GM12875 (cell line): ENCODE data around the gene NFIC.
"Not testable (repeated sequence)": the region's sequence is repeated elsewhere in the genome, so short reads cannot be mapped to it uniquely, and the experiment has no call there.

Experiments
- H3K4me3 ChIP-seq: one replicate; pipeline ENCODE4 v1.5.1; 2011; ENCODE audit warnings: low read depth, low read length, control low read depth
- TF ChIP-seq, protein P1 (sequence below): IDR thresholded peaks from 2 replicates; pipeline ENCODE4 v1.5.1; 2011; ENCODE audit warnings: low read depth, mild to moderate bottlenecking, control low read depth, inconsistent platforms, low read length, moderate library complexity, borderline replicate concordance; ENCODE audit not compliant: insufficient read depth

Gene NFIC

DNA sequence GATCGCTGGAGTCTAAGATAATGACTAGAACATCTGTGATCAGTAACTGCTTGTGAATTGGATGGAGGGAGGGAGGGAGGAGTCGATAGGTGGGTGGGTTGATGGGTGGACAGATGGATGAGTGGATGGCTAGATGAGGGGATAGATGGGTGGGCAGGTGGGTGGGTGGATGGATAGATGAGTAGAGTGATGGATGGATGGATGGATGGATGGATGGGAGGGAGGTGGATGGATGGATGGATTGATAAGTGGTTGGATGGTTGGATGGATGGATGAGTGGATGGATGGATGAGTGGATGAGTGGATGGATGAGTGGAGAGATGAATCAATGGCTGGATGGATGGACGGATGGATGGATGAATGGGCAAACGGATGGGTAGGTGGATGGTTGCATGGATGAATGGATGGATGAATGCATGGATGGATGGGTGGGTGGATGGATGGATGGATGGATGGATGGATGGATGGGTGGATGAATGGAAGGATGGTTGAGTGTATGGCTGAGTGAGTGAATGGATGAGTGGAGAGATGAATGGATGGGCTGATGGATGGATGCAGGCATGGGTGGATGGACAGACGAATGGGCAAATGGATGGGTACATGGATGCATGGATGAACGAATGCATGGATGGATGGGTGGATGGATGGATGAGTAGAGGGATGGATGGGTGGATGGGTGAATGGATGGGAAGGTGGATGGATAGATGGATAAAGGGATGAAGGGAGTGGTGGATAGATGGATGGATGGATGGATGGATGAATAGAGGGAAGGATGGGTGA is 44.0 kb upstream of the NFIC start:
- H3K4me3 ChIP-seq = no peak overlapping the region
- TF ChIP-seq, protein P1, sequence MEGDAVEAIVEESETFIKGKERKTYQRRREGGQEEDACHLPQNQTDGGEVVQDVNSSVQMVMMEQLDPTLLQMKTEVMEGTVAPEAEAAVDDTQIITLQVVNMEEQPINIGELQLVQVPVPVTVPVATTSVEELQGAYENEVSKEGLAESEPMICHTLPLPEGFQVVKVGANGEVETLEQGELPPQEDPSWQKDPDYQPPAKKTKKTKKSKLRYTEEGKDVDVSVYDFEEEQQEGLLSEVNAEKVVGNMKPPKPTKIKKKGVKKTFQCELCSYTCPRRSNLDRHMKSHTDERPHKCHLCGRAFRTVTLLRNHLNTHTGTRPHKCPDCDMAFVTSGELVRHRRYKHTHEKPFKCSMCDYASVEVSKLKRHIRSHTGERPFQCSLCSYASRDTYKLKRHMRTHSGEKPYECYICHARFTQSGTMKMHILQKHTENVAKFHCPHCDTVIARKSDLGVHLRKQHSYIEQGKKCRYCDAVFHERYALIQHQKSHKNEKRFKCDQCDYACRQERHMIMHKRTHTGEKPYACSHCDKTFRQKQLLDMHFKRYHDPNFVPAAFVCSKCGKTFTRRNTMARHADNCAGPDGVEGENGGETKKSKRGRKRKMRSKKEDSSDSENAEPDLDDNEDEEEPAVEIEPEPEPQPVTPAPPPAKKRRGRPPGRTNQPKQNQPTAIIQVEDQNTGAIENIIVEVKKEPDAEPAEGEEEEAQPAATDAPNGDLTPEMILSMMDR = no peak

DNA sequence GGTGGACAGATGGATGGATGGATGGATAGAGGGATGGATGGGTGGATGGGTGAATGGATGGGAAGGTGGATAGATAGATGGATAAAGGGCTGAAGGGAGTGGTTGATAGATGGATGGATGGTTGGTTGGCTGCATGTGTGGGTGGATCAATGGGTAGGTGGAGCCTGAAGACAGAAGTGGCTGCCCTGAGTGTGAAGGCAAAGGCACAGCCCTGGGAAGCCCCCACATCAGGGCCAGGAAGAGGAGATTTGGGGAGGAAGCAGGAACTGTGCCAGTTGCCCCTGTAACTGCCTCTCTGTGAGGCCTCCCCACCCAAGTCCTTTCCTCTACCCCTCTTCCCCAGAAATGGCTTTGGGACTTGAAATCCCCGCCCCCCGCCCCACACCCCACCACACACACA is 43.4 kb upstream of the NFIC start:
- TF ChIP-seq, protein P1 = no peak
- no peak overlapping the region for H3K4me3 ChIP-seq

DNA sequence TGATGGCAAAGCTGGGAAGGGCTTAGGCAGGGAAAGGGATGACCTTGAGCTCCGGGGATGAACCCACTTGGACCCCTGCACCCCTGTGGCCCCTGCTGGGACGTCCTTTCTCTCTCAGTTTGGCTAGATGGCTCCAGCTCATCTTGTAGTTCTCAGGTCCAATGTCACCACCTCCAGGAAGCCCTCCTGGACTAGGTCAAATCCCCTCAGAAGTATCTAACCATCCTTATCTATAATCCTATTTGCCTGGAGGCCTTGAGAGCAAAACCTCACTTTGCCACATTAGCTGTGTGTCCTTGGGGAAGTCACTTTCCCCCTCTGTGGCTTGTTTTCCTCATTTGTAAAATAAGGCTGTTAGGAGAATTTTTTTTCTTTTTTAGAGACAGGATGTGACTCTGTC is 42.7 kb upstream of the NFIC start:
- no peak overlapping the region for H3K4me3 ChIP-seq
- TF ChIP-seq, protein P1 = no peak

DNA sequence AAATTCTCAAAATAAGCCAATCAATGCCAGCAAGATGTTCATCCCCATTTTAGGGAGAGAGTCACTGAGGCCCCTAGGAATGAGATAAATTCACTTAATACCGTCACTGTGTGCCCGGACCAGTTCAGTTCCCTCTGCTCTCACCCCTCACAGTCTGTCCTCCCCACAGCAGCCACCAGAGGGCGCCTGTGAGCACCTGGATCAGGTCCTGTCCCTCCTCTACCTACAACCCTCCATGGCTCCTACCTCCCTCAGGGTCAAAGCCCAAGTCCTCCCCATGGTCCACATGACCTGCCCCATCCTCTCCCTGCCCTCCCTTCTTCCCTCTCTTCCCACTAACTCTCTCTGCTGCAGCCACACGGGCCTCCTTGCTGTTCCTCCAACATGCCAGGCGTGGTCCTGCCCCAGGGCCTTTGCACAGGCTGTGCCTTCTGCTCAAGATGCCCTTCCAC is 42.0 kb upstream of the NFIC start:
- TF ChIP-seq, protein P1 = peak; percentile 88
- H3K4me3 ChIP-seq = no peak overlapping the region

DNA sequence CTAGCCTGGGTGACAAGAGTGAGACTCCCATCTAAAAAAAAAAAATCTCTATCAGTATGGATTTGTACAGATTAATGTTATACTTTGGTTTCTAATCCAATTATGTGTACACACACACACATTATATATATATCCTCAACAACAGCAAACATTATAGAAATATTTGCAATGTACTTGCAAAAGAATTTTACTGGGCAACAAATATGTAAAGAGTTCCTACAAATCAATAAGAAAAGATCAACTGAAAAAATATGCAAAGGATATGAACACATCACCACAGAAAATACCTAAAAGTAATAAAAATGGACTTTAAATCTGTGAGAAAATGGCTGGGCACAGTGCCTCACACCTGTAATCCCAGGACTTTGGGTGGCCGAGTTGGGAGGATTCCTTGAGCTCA is 40.9 kb upstream of the NFIC start:
- no peak overlapping the region for H3K4me3 ChIP-seq
- TF ChIP-seq, protein P1 = no peak

DNA sequence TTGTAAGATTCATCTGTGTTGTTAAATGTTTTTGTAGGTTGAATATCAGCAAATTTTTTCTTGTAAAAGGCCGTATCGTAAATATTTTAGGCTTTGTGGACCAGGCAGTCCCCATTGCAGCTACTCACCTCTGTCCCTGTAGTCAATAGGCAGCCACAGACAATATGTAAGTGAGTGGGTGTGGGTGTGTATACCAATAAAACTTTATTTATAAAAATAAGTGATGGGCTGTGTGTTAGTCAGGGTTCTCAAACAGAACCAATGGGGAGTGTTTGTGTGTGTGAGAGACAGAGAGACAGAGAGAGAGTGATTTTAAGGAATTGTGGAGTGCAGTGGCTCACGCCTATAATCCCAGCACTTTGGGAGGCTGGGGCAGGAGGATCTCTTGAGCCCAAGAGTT is 37.6 kb upstream of the NFIC start:
- H3K4me3 ChIP-seq = no peak overlapping the region
- TF ChIP-seq, protein P1 = no peak

DNA sequence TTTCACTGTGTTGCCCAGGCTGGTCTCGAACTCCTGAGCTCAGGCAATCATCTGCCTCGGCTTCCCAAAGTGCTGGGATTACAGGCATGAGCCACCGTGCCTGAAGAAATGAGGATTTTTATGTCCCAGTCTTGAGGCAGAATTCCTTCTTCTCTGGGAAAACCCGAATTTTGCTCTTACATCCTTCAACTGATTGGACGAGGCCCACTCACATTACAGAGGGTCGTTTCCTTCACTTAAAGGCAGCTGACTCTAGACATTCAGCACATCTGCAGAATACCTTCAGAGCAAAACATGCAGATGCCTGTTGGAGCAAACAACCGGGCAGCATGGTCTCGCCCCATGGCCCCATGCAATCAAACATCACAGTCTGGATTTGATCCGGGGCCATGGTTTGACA is 36.3 kb upstream of the NFIC start:
- TF ChIP-seq, protein P1 = no peak
- no peak overlapping the region for H3K4me3 ChIP-seq

DNA sequence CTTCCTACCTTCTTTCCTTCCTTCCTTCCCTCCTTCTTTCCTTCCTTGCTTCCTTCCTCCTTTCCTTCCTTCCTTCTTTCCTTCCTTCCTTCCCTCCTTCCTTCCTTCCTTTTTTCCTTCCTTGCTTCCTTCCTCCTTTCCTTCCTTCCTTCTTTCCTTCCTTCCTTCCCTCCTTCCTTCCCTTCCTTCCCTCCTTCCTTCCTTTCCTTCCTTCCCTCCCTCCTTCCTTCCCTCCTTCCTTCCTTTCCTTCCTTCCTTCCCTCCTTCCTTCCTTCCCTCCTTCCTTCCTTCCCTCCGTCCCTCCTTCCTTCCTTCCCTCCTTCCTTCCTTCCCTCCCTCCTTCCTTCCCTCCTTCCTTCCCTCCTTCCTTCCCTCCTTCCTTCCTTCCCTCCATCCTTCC is 34.2 kb upstream of the NFIC start:
- not testable (repeated sequence) for H3K4me3 ChIP-seq
